OCI-LY1 (cell line): ENCODE data around the gene PRUNE2.

ENCODE experiments used
- CTCF ChIP-seq: fragments of 200-600 bp; sonication (generic), shearing (Covaris generic); IDR thresholded peaks from 2 replicates; pipeline ENCODE4 v1.5.1; 2017; ENCODE audit warnings: mild to moderate bottlenecking, antibody characterized with exemption, low read length, moderate library complexity, mixed read lengths
- EZH2 ChIP-seq: fragments of 200-600 bp; sonication (generic), shearing (Covaris generic); IDR thresholded peaks from 2 replicates; pipeline ENCODE4 v1.8.0; 2017; ENCODE audit warnings: borderline replicate concordance, mixed run types, mild to moderate bottlenecking, antibody characterized with exemption, low read length, moderate library complexity, mixed read lengths

GRCh38 chr9:76642701-76643209, 263.2 kb downstream of the PRUNE2 start:
- no peak for TF ChIP-seq CTCF
- no peak for TF ChIP-seq EZH2
